Measurements from ENCODE around the gene PRSS36. TPM values are rescaled to one million over a fixed set of nuclear protein-coding genes. Genes with fewer than 3 reads are reported as not detected.

Gene PRSS36
- total and polyA plus RNA-seq, 9 of the 15 experiments (the other 6 are each of a cell fraction or from before 2014, with no cell fraction given): 0.09 to 1.2 (median 0.54) TPM; not detected in 2

GRCh38 chr16:31105677-31106213, 44.1 kb downstream of the PRSS36 start (continued):
- TF ChIP-seq CREB3 (tag; conservative IDR thresholded peaks at IDR 0.05; ENCODE audit: low read depth) (peak; percentile 67; the same call in 1 of the 2 replicates), CREB3L1 (IDR thresholded peaks at IDR 0.05; ENCODE audit: borderline replicate concordance, low read depth) (peak; percentile 49; the same call in 1 of the 2 replicates), U2AF1 (optimal IDR thresholded peaks at IDR 0.05; ENCODE audit: low read depth, low read length) (no peak), ZNF586 (CRISPR knock-in tag; conservative IDR thresholded peaks at IDR 0.05) (no peak), ATF4 (CRISPR knock-in tag; IDR thresholded peaks at IDR 0.05) (0 out of 2 replicates have a peak, but pooled peaks have one; percentile 30), CAMTA2 (CRISPR knock-in tag; conservative IDR thresholded peaks at IDR 0.05) (no peak), MAX (CRISPR knock-in tag; IDR thresholded peaks at IDR 0.05) (peak; percentile 87), ZNF197 (CRISPR knock-in tag; IDR thresholded peaks at IDR 0.05; ENCODE audit: low read depth) (no peak), ESRRB (CRISPR knock-in tag; IDR thresholded peaks at IDR 0.05; ENCODE audit: borderline replicate concordance) (no peak), HDGF (IDR thresholded peaks at IDR 0.05) (no peak), CREB1 (IDR thresholded peaks at IDR 0.05) (no peak), CREB1 (CRISPR knock-in tag; IDR thresholded peaks at IDR 0.05) (no peak), SREBF1 (IDR thresholded peaks at IDR 0.05; ENCODE audit: borderline replicate concordance, low read depth, low read length) (no peak), ZNF766 (CRISPR knock-in tag; conservative IDR thresholded peaks at IDR 0.05) (no peak), ELF1 (tag; IDR thresholded peaks at IDR 0.05) (no peak), NR2F6 (CRISPR knock-in tag; IDR thresholded peaks at IDR 0.05) (no peak), FOXA3 (CRISPR knock-in tag; conservative IDR thresholded peaks at IDR 0.05 in 1 of 2, IDR thresholded peaks at IDR 0.05 in 1 of 2) (no peak), THRA (IDR thresholded peaks at IDR 0.05) (peak; percentile 99)
- TF ChIP-seq, protein P1, sequence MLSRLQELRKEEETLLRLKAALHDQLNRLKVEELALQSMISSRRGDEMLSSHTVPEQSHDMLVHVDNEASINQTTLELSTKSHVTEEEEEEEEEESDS (CRISPR knock-in tag; IDR thresholded peaks at IDR 0.05): no peak
- TF ChIP-seq, protein P2, sequence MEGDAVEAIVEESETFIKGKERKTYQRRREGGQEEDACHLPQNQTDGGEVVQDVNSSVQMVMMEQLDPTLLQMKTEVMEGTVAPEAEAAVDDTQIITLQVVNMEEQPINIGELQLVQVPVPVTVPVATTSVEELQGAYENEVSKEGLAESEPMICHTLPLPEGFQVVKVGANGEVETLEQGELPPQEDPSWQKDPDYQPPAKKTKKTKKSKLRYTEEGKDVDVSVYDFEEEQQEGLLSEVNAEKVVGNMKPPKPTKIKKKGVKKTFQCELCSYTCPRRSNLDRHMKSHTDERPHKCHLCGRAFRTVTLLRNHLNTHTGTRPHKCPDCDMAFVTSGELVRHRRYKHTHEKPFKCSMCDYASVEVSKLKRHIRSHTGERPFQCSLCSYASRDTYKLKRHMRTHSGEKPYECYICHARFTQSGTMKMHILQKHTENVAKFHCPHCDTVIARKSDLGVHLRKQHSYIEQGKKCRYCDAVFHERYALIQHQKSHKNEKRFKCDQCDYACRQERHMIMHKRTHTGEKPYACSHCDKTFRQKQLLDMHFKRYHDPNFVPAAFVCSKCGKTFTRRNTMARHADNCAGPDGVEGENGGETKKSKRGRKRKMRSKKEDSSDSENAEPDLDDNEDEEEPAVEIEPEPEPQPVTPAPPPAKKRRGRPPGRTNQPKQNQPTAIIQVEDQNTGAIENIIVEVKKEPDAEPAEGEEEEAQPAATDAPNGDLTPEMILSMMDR (IDR thresholded peaks at IDR 0.05 in 2 of 3, conservative IDR thresholded peaks at IDR 0.05 in 1 of 3; ENCODE audit: insufficient read depth in 2 of 3, low read depth in 1 of 3, low read length in 3 of 3): peak; percentile 83 to 86 (median 84)
- TF ChIP-seq, protein P3, sequence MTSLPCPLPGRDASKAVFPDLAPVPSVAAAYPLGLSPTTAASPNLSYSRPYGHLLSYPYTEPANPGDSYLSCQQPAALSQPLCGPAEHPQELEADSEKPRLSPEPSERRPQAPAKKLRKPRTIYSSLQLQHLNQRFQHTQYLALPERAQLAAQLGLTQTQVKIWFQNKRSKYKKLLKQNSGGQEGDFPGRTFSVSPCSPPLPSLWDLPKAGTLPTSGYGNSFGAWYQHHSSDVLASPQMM (CRISPR knock-in tag; IDR thresholded peaks at IDR 0.05): no peak

Data from K562 (cell line).